ENCODE data around the gene CCDC33.

CCDC33 gene

GRCh38 chr15:74259821-74260607 lies 23.9 kb downstream of the CCDC33 start (continued):
- TF ChIP-seq ZFHX2 (tag by site-specific recombination; conservative IDR thresholded peaks at IDR 0.05) (peak; percentile 25; the same call in 1 of the 2 replicates), ZNF23 (tag by site-specific recombination; IDR thresholded peaks at IDR 0.05; ENCODE audit: borderline replicate concordance) (no peak), ZNF274 (IDR thresholded peaks at IDR 0.05; ENCODE audit: low read length) (no peak), ZNF274 (tag by site-specific recombination; IDR thresholded peaks at IDR 0.05; ENCODE audit: borderline replicate concordance) (no peak), ZNF518A (tag by site-specific recombination; conservative IDR thresholded peaks at IDR 0.05; ENCODE audit: low read depth) (no peak)

DNA sequence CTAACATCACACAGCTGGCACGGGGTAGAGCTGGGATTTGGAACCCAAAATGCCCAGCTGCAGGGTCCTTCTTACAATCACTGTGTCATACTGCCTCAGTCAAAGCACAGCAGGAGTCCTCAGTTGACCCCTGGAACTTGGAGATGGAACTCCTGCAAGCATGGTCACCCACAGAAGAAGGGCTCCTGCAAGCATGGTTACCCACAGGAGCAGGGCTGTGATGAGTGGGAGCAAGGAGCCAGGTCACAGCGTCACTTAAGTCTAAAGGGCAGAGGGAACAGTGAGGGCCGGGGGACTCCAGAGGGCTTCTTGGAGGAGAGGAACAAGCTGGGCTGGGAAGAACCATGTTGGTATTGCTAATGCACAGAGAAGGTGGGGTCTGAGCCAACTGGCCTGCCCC lies 24.9 kb downstream of the CCDC33 start:
- Histone ChIP-seq H3K4me1 (ENCODE audit: control insufficient read depth, insufficient read depth, low read length) (no peaks in the 10 kb centered on the region), H3K36me3 (ENCODE audit: control insufficient read depth in 2 of 2, insufficient read depth in 1 of 2, low read length in 2 of 2) (no peaks in the 10 kb centered on the region), H3K9me3 (ENCODE audit: control insufficient read depth, insufficient read depth, low read depth, low read length) (no peaks in the 10 kb centered on the region), H3K4me3 (ENCODE audit: low read depth, low read length) (no peak overlapping the region), H3K27ac (ENCODE audit: extremely low read depth, low read depth, low read length) (no peak overlapping the region)
- ChIA-PET CTCF (interaction anchor here (0.6 kb wide), 1 partner anchor 88 kb away, joined by 3 read pairs; no protein-coding TSS in a partner anchor), POLR2A (no interaction called here)
- TF ChIP-seq SETDB1 (IDR thresholded peaks at IDR 0.05; ENCODE audit: insufficient read length, low read length) (no peak), ZNF660 (tag by site-specific recombination; IDR thresholded peaks at IDR 0.05) (no peak), ZNF426 (tag by site-specific recombination; IDR thresholded peaks at IDR 0.05) (no peak), EGR2 (tag by site-specific recombination; IDR thresholded peaks at IDR 0.05; ENCODE audit: low read depth) (no peak), ZNF169 (tag by site-specific recombination; IDR thresholded peaks at IDR 0.05) (no peak), ZNF184 (tag by site-specific recombination; IDR thresholded peaks at IDR 0.05) (no peak), ZNF157 (tag by site-specific recombination; IDR thresholded peaks at IDR 0.05) (no peak), ZNF600 (tag by site-specific recombination; IDR thresholded peaks at IDR 0.05) (no peak), SP3 (tag by site-specific recombination; IDR thresholded peaks at IDR 0.05) (no peak), ZSCAN23 (tag by site-specific recombination; IDR thresholded peaks at IDR 0.05) (no peak), ZNF777 (tag by site-specific recombination; IDR thresholded peaks at IDR 0.05; ENCODE audit: borderline replicate concordance) (no peak), ZNF335 (tag by site-specific recombination; conservative IDR thresholded peaks at IDR 0.05) (no peak), ZNF37A (tag by site-specific recombination; IDR thresholded peaks at IDR 0.05) (no peak), BCL11B (tag by site-specific recombination; IDR thresholded peaks at IDR 0.05; ENCODE audit: low read depth) (no peak), OSR2 (tag by site-specific recombination; IDR thresholded peaks at IDR 0.05) (no peak)
- TF ChIP-seq, protein P1, sequence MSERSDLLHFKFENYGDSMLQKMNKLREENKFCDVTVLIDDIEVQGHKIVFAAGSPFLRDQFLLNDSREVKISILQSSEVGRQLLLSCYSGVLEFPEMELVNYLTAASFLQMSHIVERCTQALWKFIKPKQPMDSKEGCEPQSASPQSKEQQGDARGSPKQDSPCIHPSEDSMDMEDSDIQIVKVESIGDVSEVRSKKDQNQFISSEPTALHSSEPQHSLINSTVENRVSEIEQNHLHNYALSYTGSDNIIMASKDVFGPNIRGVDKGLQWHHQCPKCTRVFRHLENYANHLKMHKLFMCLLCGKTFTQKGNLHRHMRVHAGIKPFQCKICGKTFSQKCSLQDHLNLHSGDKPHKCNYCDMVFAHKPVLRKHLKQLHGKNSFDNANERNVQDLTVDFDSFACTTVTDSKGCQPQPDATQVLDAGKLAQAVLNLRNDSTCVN (tag by site-specific recombination; optimal IDR thresholded peaks at IDR 0.05) = no peak
